GM23338 (cell line): ENCODE measurements around the gene GAB1. TPM values are rescaled to one million over a fixed set of nuclear protein-coding genes. Genes with fewer than 3 reads are reported as not detected.

Experiments used
- ATAC-seq: fragments of 200-7000 bp; cut with Tn5 transposase; 3 replicates; pipeline ENCODE4 v1.9.1; 2020
- DNase-seq: peaks from one replicate; pipeline ENCODE4 v3.0.0-alpha.2; 2015; ENCODE audit warnings: low spot score
- H2AFZ ChIP-seq: fragments of 200-600 bp; sonication (generic); 2 replicates; pipeline ENCODE4 v1.8.0; 2016; ENCODE audit warnings: antibody characterized with exemption, mild to moderate bottlenecking, moderate library complexity
- H3F3A ChIP-seq: fragments of 200-600 bp; sonication (generic); replicated peaks from 2 replicates; pipeline ENCODE4 v1.8.0; 2017; ENCODE audit warnings: antibody characterized with exemption, mixed run types, low read depth
- H3K27ac ChIP-seq: fragments of 200-600 bp; sonication (generic); 2 replicates; pipeline ENCODE4 v1.6.1; 2016; ENCODE audit warnings: low read depth
- H3K27me3 ChIP-seq: fragments of 200-600 bp; sonication (generic); 2 replicates; pipeline ENCODE4 v1.8.0; 2016; ENCODE audit warnings: mild to moderate bottlenecking, mixed run types, moderate library complexity; ENCODE audit not compliant: insufficient read depth
- H3K36me3 ChIP-seq: fragments of 200-600 bp; sonication (generic); 2 replicates; pipeline ENCODE4 v1.8.0; 2016; ENCODE audit warnings: mild to moderate bottlenecking; ENCODE audit not compliant: insufficient read depth
- H3K4me1 ChIP-seq: fragments of 200-600 bp; sonication (generic); 2 replicates; pipeline ENCODE4 v1.8.0; 2016; ENCODE audit warnings: mild to moderate bottlenecking, moderate library complexity; ENCODE audit not compliant: insufficient read depth
- H3K4me2 ChIP-seq: fragments of 200-600 bp; sonication (generic); 2 replicates; pipeline ENCODE4 v1.7.1; 2017; ENCODE audit warnings: mixed run types
- H3K4me3 ChIP-seq: fragments of 200-600 bp; sonication (generic); 2 replicates; pipeline ENCODE4 v1.6.1; 2016; ENCODE audit warnings: mixed run types
- H3K79me2 ChIP-seq: fragments of 200-600 bp; sonication (generic); replicated peaks from 2 replicates; pipeline ENCODE4 v1.8.0; 2017; ENCODE audit warnings: mild to moderate bottlenecking; ENCODE audit not compliant: insufficient read depth
- H3K9me2 ChIP-seq: fragments of 200-600 bp; sonication (generic); 2 replicates; pipeline ENCODE4 v1.8.0; 2017; ENCODE audit not compliant: insufficient read depth
- H4K20me1 ChIP-seq: fragments of 200-600 bp; sonication (generic); replicated peaks from 2 replicates; pipeline ENCODE4 v1.8.0; 2017; ENCODE audit warnings: mild to moderate bottlenecking; ENCODE audit not compliant: insufficient read depth
- H3K27ac Mint-ChIP-seq: 2 replicates; pipeline ENCODE4 v1.8.0; 2020; ENCODE audit warnings: inconsistent platforms, mild to moderate bottlenecking, moderate library complexity, mixed read lengths
- H3K27me3 Mint-ChIP-seq: 3 replicates; pipeline ENCODE4 v1.8.0; 2022; ENCODE audit warnings: low read depth, mild to moderate bottlenecking, moderate library complexity, mixed read lengths, inconsistent platforms; ENCODE audit not compliant: insufficient read depth, poor library complexity
- H3K36me3 Mint-ChIP-seq: 3 replicates; pipeline ENCODE4 v1.8.0; 2021; ENCODE audit warnings: low read depth, mild to moderate bottlenecking, inconsistent platforms, moderate library complexity, mixed read lengths
- H3K4me1 Mint-ChIP-seq: 3 replicates; pipeline ENCODE4 v1.8.0; 2020; ENCODE audit warnings: mild to moderate bottlenecking, inconsistent platforms, mixed read lengths
- H3K4me3 Mint-ChIP-seq: 3 replicates; pipeline ENCODE4 v1.8.0; 2021; ENCODE audit warnings: moderate library complexity, mild to moderate bottlenecking, inconsistent platforms, mixed read lengths
- H3K9me3 Mint-ChIP-seq: 3 replicates; pipeline ENCODE4 v1.8.0; 2020; ENCODE audit warnings: moderate library complexity, mild to moderate bottlenecking, inconsistent platforms, mixed read lengths
- CREB1 ChIP-seq: fragments of 250-450 bp; sonication (Bioruptor Pico); IDR thresholded peaks from 2 replicates; pipeline ENCODE4 v1.5.0; 2020; ENCODE audit warnings: low read depth, mild to moderate bottlenecking, moderate library complexity
- CTCF ChIP-seq, 2 experiments: fragments of 200-600 bp in 1 of 2; sonication (generic) in 1 of 2; conservative IDR thresholded peaks; 2 replicates each; pipeline versions ENCODE4 v1.5.1 to v1.6.1; 2016 to 2017; ENCODE audit warnings: antibody characterized with exemption in 2 of 2, low read depth in 2 of 2, mild to moderate bottlenecking in 2 of 2, moderate library complexity in 1 of 2
- ETS1 ChIP-seq: IDR thresholded peaks from 2 replicates; pipeline ENCODE4 v1.6.1; 2016; ENCODE audit warnings: antibody characterized with exemption
- EZH2 ChIP-seq: fragments of 200-600 bp; sonication (generic); IDR thresholded peaks from one replicate; pipeline ENCODE4 v1.8.0; 2017; ENCODE audit warnings: antibody characterized with exemption, mild to moderate bottlenecking, low read depth; ENCODE audit not compliant: unreplicated experiment
- EZH2phosphoT487 ChIP-seq: fragments of 200-600 bp; sonication (generic); IDR thresholded peaks from one replicate; pipeline ENCODE4 v1.8.1; 2018; ENCODE audit warnings: antibody characterized with exemption; ENCODE audit not compliant: unreplicated experiment
- JUNB ChIP-seq: IDR thresholded peaks from one replicate; pipeline ENCODE4 v1.6.1; 2016; ENCODE audit warnings: antibody characterized with exemption; ENCODE audit not compliant: unreplicated experiment
- NANOG ChIP-seq: IDR thresholded peaks from 2 replicates; pipeline ENCODE4 v1.6.1; 2016; ENCODE audit warnings: antibody characterized with exemption, borderline replicate concordance
- POLR2AphosphoS5 ChIP-seq: IDR thresholded peaks from 2 replicates; pipeline ENCODE4 v1.6.1; 2016; ENCODE audit warnings: antibody characterized with exemption, low read depth
- REST ChIP-seq: IDR thresholded peaks from one replicate; pipeline ENCODE4 v1.6.1; 2018; ENCODE audit warnings: antibody characterized with exemption; ENCODE audit not compliant: unreplicated experiment
- STAT1 ChIP-seq: IDR thresholded peaks from one replicate; pipeline ENCODE4 v1.6.1; 2016; ENCODE audit warnings: antibody characterized with exemption; ENCODE audit not compliant: unreplicated experiment
- ZNF114 ChIP-seq: fragments of 250-450 bp; sonication (Bioruptor Pico); IDR thresholded peaks from 2 replicates; pipeline ENCODE4 v1.5.0; 2020; ENCODE audit warnings: mild to moderate bottlenecking, moderate library complexity
- ZNF331 ChIP-seq: fragments of 250-450 bp; sonication (Bioruptor Pico); IDR thresholded peaks from 2 replicates; pipeline ENCODE4 v1.5.0; 2020; ENCODE audit warnings: low read depth, mild to moderate bottlenecking, moderate library complexity
- polyA plus RNA-seq: library from polyadenylated mRNA; unstranded; fragments of >200 nt; fragmentation: Nextera tagmentation; extraction: Ambion mirVana; gene quantifications from 2 replicates; pipeline ENCODE4 v1.2.1, GENCODE V29; 2016
- total RNA-seq: library from RNA; depleted of rRNA; stranded (reverse); fragments of >200 nt; shearing (Covaris generic); gene quantifications from 2 replicates; pipeline ENCODE4 v1.2.3, GENCODE V29; 2014

GAB1 gene
- total and polyA plus RNA-seq, 2 experiments from 2014 or later = 4.0 to 18.4 TPM

- peaks cover 87% of the 10 kb centered on the region for H3K79me2 ChIP-seq
- no peak overlapping the region for H3K4me3 ChIP-seq
- Mint-ChIP-seq H3K27me3 (peaks cover 3% of the 10 kb centered on the region), H3K4me1 (peaks cover 39% of the 10 kb centered on the region), H3K9me3 (peaks cover 9% of the 10 kb centered on the region), H3K4me3 (no peak overlapping the region), H3K36me3 (peaks cover 12% of the 10 kb centered on the region; the same call in 2 of the 3 replicates), H3K27ac (no peak overlapping the region)
- no peaks in the 10 kb centered on the region for H3K36me3 ChIP-seq
- no peak overlapping the region for H3K4me2 ChIP-seq
- ATAC-seq (no peak), DNase-seq (no peak)
- H3K4me1 ChIP-seq = peaks cover 31% of the 10 kb centered on the region
- H3K9me2 ChIP-seq = no peaks in the 10 kb centered on the region
- H4K20me1 ChIP-seq = no peaks in the 10 kb centered on the region
- TF ChIP-seq NANOG (no peak), ETS1 (no peak), CREB1 (CRISPR knock-in tag) (no peak)
- H3K27me3 ChIP-seq = no peaks in the 10 kb centered on the region
- no peak overlapping the region for H3K27ac ChIP-seq
- H2AFZ ChIP-seq = no peak overlapping the region
- H3F3A ChIP-seq = no peaks in the 10 kb centered on the region
Measured at GRCh38 chr4:143374255-143374654, 37.6 kb downstream of the GAB1 start.

- H3K4me2 ChIP-seq = no peak overlapping the region
- H3K4me1 Mint-ChIP-seq = peaks cover 44% of the 10 kb centered on the region
- no peak overlapping the region for H2AFZ ChIP-seq
- H3K4me3 ChIP-seq = no peak overlapping the region
- ATAC-seq (no peak), DNase-seq (no peak)
- peaks cover 12% of the 10 kb centered on the region; the same call in 2 of the 3 replicates for H3K36me3 Mint-ChIP-seq
- H3K4me1 ChIP-seq = peaks cover 35% of the 10 kb centered on the region
- no peaks in the 10 kb centered on the region for H3K27me3 ChIP-seq
- H3K36me3 ChIP-seq = no peaks in the 10 kb centered on the region
- H3K79me2 ChIP-seq = peaks cover 87% of the 10 kb centered on the region
- H3K27me3 Mint-ChIP-seq = peaks cover 3% of the 10 kb centered on the region
- H3F3A ChIP-seq = no peaks in the 10 kb centered on the region
- H3K9me3 Mint-ChIP-seq = peaks cover 9% of the 10 kb centered on the region
- no peaks in the 10 kb centered on the region for H4K20me1 ChIP-seq
- H3K4me3 Mint-ChIP-seq = no peak overlapping the region
- no peaks in the 10 kb centered on the region for H3K9me2 ChIP-seq
- H3K27ac Mint-ChIP-seq = no peak overlapping the region
- no peak overlapping the region for H3K27ac ChIP-seq
- TF ChIP-seq STAT1 (no peak), ZNF331 (CRISPR knock-in tag) (no peak), ZNF114 (CRISPR knock-in tag) (no peak), ETS1 (no peak), EZH2 (no peak), REST (no peak), POLR2AphosphoS5 (no peak), NANOG (no peak), EZH2phosphoT487 (no peak), JUNB (no peak), CREB1 (CRISPR knock-in tag) (no peak), CTCF (conservative IDR thresholded peaks at IDR 0.05; ENCODE audit: low read depth in 2 of 2) (no peak)
Measured at GRCh38 chr4:143374771-143375170, 38.1 kb downstream of the GAB1 start.
